GM12878 (cell line): Measurements from ENCODE around the gene ZNF420. TPM values are rescaled to one million over a fixed set of nuclear protein-coding genes. Genes with fewer than 3 reads are reported as not detected.

Source experiments
- ATAC-seq: fragments of 200-7000 bp; cut with Tn5 transposase; 3 replicates; pipeline ENCODE4 v1.9.1; 2020; ENCODE audit warnings: mild to moderate bottlenecking, moderate library complexity
- BruUV-seq: library from RNA; stranded (reverse); fragments of 400-500 nt; replicated peaks from 2 replicates; lab custom pipeline; 2021; lab: Mats Ljungman, UMichigan
- CTCF ChIA-PET: fragments of 300-600 bp; sonication (Branson Sonifier 250); formaldehyde crosslinking; extraction: SDS; loops from one replicate; lab custom pipeline; 2021; ENCODE audit warnings: inconsistent platforms; lab: Yijun Ruan, JAX
- POLR2A ChIA-PET: fragments of 350-600 bp; formaldehyde crosslinking; extraction: SDS; loops from one replicate; lab custom pipeline; 2021; ENCODE audit warnings: inconsistent platforms; lab: Charles Lee
- RAD21 ChIA-PET: fragments of 300-600 bp; sonication (Branson Sonifier 250); formaldehyde crosslinking; loops from one replicate; lab custom pipeline; 2023; ENCODE audit warnings: antibody characterized with exemption; ENCODE audit not compliant: unreplicated experiment; lab: Charles Lee
- SMC1A ChIA-PET: fragments of 300-600 bp; sonication (Branson Sonifier 250); formaldehyde crosslinking; loops from one replicate; lab custom pipeline; 2023; ENCODE audit not compliant: unreplicated experiment, uncharacterized antibody; lab: Charles Lee
- DNase-seq: peaks from one replicate; pipeline ENCODE4 v3.0.0-alpha.2; 2011; ENCODE audit warnings: low read depth, low spot score
- FAIRE-seq: peaks from 3 replicates; lab custom pipeline; 2011; peaks lifted over from hg19 to GRCh38; lab: Jason Lieb, UNC
- H2AFZ ChIP-seq: 2 replicates; pipeline ENCODE4 v1.6.0; 2011; ENCODE audit warnings: low read depth, low read length, control low read depth; ENCODE audit not compliant: control insufficient read depth
- H3K27ac ChIP-seq: 2 replicates; pipeline ENCODE4 v1.5.1; 2011; ENCODE audit warnings: control low read depth; ENCODE audit not compliant: control insufficient read depth, insufficient read depth
- H3K27me3 ChIP-seq, 2 experiments: replicated peaks in 1 of 2; 2 replicates each; pipeline versions ENCODE4 v1.6.0 to v1.6.1; 2011; ENCODE audit warnings: low read length in 1 of 2; ENCODE audit not compliant: control insufficient read depth in 2 of 2, insufficient read depth in 2 of 2
- H3K36me3 ChIP-seq, 2 experiments: 2 replicates each; pipeline ENCODE4 v1.5.1; 2011; ENCODE audit warnings: low read length in 1 of 2; ENCODE audit not compliant: control insufficient read depth in 2 of 2, insufficient read depth in 2 of 2
- H3K4me1 ChIP-seq: 2 replicates; pipeline ENCODE4 v1.6.1; 2011; ENCODE audit warnings: mild to moderate bottlenecking, low read length, moderate library complexity, mixed read lengths; ENCODE audit not compliant: control insufficient read depth, insufficient read depth
- H3K4me2 ChIP-seq: 2 replicates; pipeline ENCODE4 v1.6.0; 2011; ENCODE audit warnings: control low read depth; ENCODE audit not compliant: control insufficient read depth, insufficient read depth
- H3K4me3 ChIP-seq: fragments of 200-600 bp; sonication (generic); 2 replicates; pipeline ENCODE4 v1.5.1; 2016
- H3K79me2 ChIP-seq: 2 replicates; pipeline ENCODE4 v1.6.0; 2011; ENCODE audit warnings: low read length; ENCODE audit not compliant: control insufficient read depth, insufficient read depth
- H3K9ac ChIP-seq: 2 replicates; pipeline ENCODE4 v1.8.0; 2011; ENCODE audit warnings: low read length, control low read depth, mixed read lengths; ENCODE audit not compliant: control insufficient read depth, insufficient read depth
- H3K9me3 ChIP-seq: replicated peaks from 3 replicates; pipeline ENCODE4 v1.5.1; 2011; ENCODE audit warnings: mild to moderate bottlenecking, low read length; ENCODE audit not compliant: control insufficient read depth, insufficient read depth
- H4K20me1 ChIP-seq: 2 replicates; pipeline ENCODE4 v1.6.0; 2011; ENCODE audit not compliant: control insufficient read depth, insufficient read depth
- GATAD2B ChIP-seq: fragments of 450-650 bp; conservative IDR thresholded peaks from 2 replicates; pipeline ENCODE4 v1.6.1; 2017; ENCODE audit warnings: low read depth, mild to moderate bottlenecking, moderate library complexity
- HDAC6 ChIP-seq: fragments of 200-600 bp; sonication (generic); IDR thresholded peaks from one replicate; pipeline ENCODE4 v1.8.0; 2017; ENCODE audit warnings: antibody characterized with exemption; ENCODE audit not compliant: unreplicated experiment
- MTA3 ChIP-seq: IDR thresholded peaks from 2 replicates; pipeline ENCODE4 v1.6.1; 2012; ENCODE audit warnings: low read length, inconsistent platforms, borderline replicate concordance
- MYC ChIP-seq: IDR thresholded peaks from 2 replicates; pipeline ENCODE4 v1.6.1; 2011; ENCODE audit warnings: mild to moderate bottlenecking, low read length, moderate library complexity, inconsistent platforms; ENCODE audit not compliant: insufficient read depth, insufficient replicate concordance, insufficient read length, severe bottlenecking
- REST ChIP-seq: IDR thresholded peaks from 2 replicates; pipeline ENCODE4 v1.6.1; 2012; ENCODE audit warnings: mild to moderate bottlenecking, low read depth, low read length
- STAT3 ChIP-seq: IDR thresholded peaks from 2 replicates; pipeline ENCODE4 v1.6.1; 2011; ENCODE audit warnings: low read depth, low read length, improper control_type of control experiment
- WGBS: methylation state at CpG from one replicate; pipeline ENCODE4 v1.1.6; 2016; ENCODE audit warnings: low lambda C conversion rate; ENCODE audit not compliant: insufficient replicate concordance, insufficient coverage; ENCODE audit errors: missing lambda C conversion rate; 5-methylcytosine and 5-hydroxymethylcytosine counted together
- in situ Hi-C: fragments of 300-500 bp; cut with MboI; formaldehyde crosslinking; loops from 9 replicates; pipeline ENCODE4 v1.14.3; 2018; ENCODE audit warnings: mixed read lengths
- intact Hi-C: fragments of 100-400 bp; cut with micrococcal nuclease; formaldehyde crosslinking; loops from one replicate; pipeline ENCODE4 v1.14.2; 2022; ENCODE audit not compliant: unreplicated experiment
- polyA plus RNA-seq, 11 experiments: library from polyadenylated mRNA; depleted of rRNA in 4 of 11; unstranded in 6 of 11; stranded (reverse) in 5 of 11; fragments of >200 nt; fragmentation: Nextera tagmentation in 4 of 11; fragmentation: Illumina TruSeq in 1 of 11; extraction: Ambion mirVana in 4 of 11; extraction: Trizol in 1 of 11; gene quantifications; 1 replicate in 1 of 11; 2 replicates in 10 of 11; pipeline versions ENCODE4 v1.2.1 to v1.2.3, GENCODE V29; 2011 to 2016; ENCODE audit warnings: inconsistent platforms in 2 of 11, missing spikeins in 2 of 11, low read depth in 1 of 11
- total RNA-seq, 4 experiments: library from RNA; depleted of rRNA in 3 of 4; stranded (reverse); fragments of >200 nt in 3 of 4; fragmentation: Illumina TruSeq in 1 of 4; extraction: Trizol in 1 of 4; gene quantifications; 2 replicates each; pipeline versions ENCODE4 v1.2.1 to v1.2.3, GENCODE V29; 2013 to 2021
- TF ChIP-seq, protein P1 (sequence below): IDR thresholded peaks from 2 replicates; pipeline ENCODE4 v1.6.1; 2011; ENCODE audit warnings: mild to moderate bottlenecking, low read depth, low read length, moderate library complexity; ENCODE audit not compliant: insufficient replicate concordance

Gene ZNF420
- total and polyA plus RNA-seq, 10 of the 15 experiments (the other 5 are each of a cell fraction or from before 2014, with no cell fraction given), result 4.5 to 11.4 (median 7.1) TPM

GRCh38 chr19:37136111-37136510 lies 57.9 kb downstream of the ZNF420 start (continued):
- no peak for TF ChIP-seq MTA3
- no peak for TF ChIP-seq HDAC6
- no peak for TF ChIP-seq GATAD2B
- TF ChIP-seq, protein P1, sequence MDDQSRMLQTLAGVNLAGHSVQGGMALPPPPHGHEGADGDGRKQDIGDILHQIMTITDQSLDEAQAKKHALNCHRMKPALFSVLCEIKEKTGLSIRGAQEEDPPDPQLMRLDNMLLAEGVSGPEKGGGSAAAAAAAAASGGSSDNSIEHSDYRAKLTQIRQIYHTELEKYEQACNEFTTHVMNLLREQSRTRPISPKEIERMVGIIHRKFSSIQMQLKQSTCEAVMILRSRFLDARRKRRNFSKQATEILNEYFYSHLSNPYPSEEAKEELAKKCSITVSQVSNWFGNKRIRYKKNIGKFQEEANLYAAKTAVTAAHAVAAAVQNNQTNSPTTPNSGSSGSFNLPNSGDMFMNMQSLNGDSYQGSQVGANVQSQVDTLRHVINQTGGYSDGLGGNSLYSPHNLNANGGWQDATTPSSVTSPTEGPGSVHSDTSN, result no peak
- TF ChIP-seq REST, result no peak
- TF ChIP-seq STAT3, result no peak

GRCh38 chr19:37148214-37148613 lies 70.0 kb downstream of the ZNF420 start:
- no peaks in the 10 kb centered on the region for H3K4me1 ChIP-seq
- FAIRE-seq, result no peak
- peaks cover 8% of the 10 kb centered on the region; the same call in 2 of the 3 replicates for H3K9me3 ChIP-seq
- no peaks in the 10 kb centered on the region for H3K27me3 ChIP-seq
- TF ChIP-seq MYC, result no peak
- ATAC-seq, result no peak
- POLR2A ChIA-PET, result no interaction called here
- RAD21 ChIA-PET, result no interaction called here
- in situ Hi-C loops, result no loop called here
- SMC1A ChIA-PET, result no interaction called here
- CTCF ChIA-PET, result no interaction called here
- H3K4me3 ChIP-seq, result no peak overlapping the region
- H3K27ac ChIP-seq, result no peak overlapping the region
- no peak for DNase-seq
- no peaks in the 10 kb centered on the region for H4K20me1 ChIP-seq
- intact Hi-C loops, result no loop called here
- no peak overlapping the region for H2AFZ ChIP-seq
- 84% methylated on average over 3 of the region's 3 CpGs for WGBS
- no TSS peak for BruUV-seq
- no peaks in the 10 kb centered on the region for H3K79me2 ChIP-seq
- no peaks in the 10 kb centered on the region for H3K36me3 ChIP-seq
- no peak overlapping the region for H3K9ac ChIP-seq
- H3K4me2 ChIP-seq, result no peak overlapping the region
